ENCODE measurements around the gene SPARCL1. TPM values are rescaled to one million over a fixed set of nuclear protein-coding genes. Genes with fewer than 3 reads are reported as not detected.
"Not testable (repeated sequence)": the region's sequence is repeated elsewhere in the genome, so short reads cannot be mapped to it uniquely, and the experiment has no call there.

The SPARCL1 gene
- polyA plus RNA-seq, 6 donors from 2014 or later = 0.15 TPM; not detected in 5

DNA sequence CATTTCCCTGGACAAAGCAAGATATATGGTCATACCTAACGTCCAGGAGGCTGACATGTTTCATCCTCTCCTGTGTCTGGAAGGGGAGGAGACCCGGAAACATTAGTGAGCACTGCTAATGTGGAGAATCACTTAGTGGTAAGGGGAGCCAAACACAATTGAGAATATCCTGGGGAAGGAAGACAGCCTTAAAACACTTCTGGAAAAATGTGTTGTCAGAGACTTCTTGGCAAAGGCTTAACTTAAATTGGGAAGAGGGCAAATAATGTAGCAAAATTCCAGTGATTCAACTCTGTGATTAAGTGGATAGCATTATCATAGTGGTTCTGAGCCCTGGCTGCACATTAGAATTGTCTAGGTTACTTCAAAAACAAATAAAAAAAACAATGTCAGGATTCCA, 39.5 kb downstream of the SPARCL1 start:
- H3K27ac Mint-ChIP-seq = no peak overlapping the region
- H3K27me3 Mint-ChIP-seq = no peaks in the 10 kb centered on the region
- peaks cover 6 to 10% (median 6%) of the 10 kb centered on the region in 7 donors for H3K9me3 Mint-ChIP-seq
- ATAC-seq (ENCODE audit: low read depth in 2 of 2) (no peak), DNase-seq (no peak)
- H3K36me3 Mint-ChIP-seq = peaks cover 0 to 22% of the 10 kb centered on the region in 2 donors
- H3K4me3 Mint-ChIP-seq = no peak overlapping the region
- H3K4me1 Mint-ChIP-seq = no peaks in the 10 kb centered on the region

DNA sequence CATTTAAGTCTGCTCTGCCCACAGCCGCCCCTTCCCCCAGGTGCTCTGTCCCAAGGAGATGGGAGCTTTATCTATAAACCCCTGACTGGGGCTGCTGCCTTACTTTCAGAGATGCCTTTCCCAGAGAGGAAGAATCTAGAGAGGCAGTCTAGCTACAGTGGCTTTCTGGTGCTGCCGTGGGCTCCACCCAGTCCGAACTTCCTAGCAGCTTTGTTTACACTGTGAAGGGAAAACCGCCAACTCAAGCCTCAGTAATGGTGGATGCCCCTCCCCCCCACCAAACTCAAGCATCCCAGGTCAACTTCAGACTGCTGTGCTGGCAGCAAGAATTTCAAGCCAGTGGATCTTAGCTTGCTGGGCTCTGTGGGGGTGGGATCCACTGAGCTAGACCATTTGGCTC, 40.5 kb downstream of the SPARCL1 start:
- Mint-ChIP-seq H3K36me3 (peaks cover 0 to 15% of the 10 kb centered on the region in 2 donors), H3K9me3 (peaks cover 0 to 10% (median 7%) of the 10 kb centered on the region in 7 donors)
- H3K4me3 Mint-ChIP-seq; DNase-seq; H3K27me3 Mint-ChIP-seq; H3K4me1 Mint-ChIP-seq; ATAC-seq (ENCODE audit: low read depth in 2 of 2); H3K27ac Mint-ChIP-seq: not testable (repeated sequence)

DNA sequence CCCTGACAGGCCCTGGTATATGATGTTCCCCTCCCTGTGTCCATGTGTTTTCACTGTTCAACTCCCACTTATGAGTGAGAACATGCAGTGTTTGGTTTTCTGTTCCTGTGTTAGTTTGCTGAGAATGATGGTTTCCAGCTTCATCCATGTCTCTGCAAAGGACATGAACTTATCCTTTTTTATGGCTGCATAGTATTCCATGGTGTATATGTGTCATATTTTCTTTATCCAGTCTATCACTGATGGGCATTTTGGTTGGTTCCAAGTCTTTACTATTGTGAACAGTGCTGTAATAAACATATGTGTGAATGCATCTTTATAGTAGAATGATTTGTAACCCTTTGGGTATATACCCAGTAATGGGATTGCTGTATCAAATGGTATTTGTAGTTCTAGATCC, 45.9 kb downstream of the SPARCL1 start:
- Mint-ChIP-seq H3K9me3 (peaks cover 0 to 13% (median 9%) of the 10 kb centered on the region in 7 donors), H3K36me3 (peaks cover 0 to 12% of the 10 kb centered on the region in 2 donors)
- H3K4me3 Mint-ChIP-seq; H3K27me3 Mint-ChIP-seq; DNase-seq; ATAC-seq (ENCODE audit: low read depth in 2 of 2); H3K4me1 Mint-ChIP-seq; H3K27ac Mint-ChIP-seq: not testable (repeated sequence)

DNA sequence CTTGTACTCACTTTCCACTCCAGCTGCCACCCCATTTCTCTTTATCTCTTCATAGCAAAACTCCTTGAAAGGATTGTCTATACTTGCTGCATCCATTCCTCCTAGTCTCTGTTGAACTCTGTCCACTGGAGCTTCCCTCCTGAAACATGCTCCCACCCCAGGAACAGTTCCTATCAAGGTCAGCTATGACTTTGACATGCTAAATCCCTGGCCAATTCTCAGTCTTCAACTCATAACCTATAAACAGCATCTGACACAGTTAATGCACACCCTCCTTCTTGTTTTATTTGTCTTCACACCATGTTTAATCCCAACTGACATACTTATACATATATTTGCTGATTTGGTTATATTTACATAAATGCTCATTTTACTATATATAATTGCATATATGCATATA, 47.8 kb downstream of the SPARCL1 start:
- Mint-ChIP-seq H3K4me3 (no peak overlapping the region), H3K36me3 (no peaks in the 10 kb centered on the region)
- no peak for DNase-seq

DNA sequence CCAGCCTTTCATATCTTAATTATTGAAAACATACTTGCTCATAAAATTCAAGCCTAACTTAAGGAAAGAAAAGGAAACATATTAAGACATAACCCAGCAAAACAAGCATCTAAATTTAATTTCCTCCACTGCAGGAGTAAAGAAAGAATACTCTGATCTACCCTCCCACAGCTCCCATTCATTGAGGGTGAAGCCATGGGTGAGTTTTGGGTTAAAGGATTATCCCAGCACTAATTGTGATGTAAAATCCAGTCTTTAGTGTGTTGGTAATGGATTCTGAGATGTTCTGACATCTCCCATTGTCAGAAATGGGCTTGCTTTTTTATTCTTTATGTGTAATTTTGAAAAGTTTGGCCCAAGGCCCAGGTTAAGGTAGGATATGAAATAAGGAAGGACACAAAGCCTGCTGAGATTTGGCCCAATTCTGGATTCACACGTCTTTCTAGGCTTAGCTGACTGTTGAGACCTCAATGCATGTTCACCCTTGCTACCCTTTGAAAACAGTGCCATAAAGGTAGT, 50.4 kb downstream of the SPARCL1 start:
- Mint-ChIP-seq H3K4me1 (no peaks in the 10 kb centered on the region), H3K27me3 (no peaks in the 10 kb centered on the region), H3K4me3 (no peak overlapping the region), H3K27ac (no peak overlapping the region), H3K36me3 (no peaks in the 10 kb centered on the region), H3K9me3 (peaks cover 0 to 6% (median 4%) of the 10 kb centered on the region in 7 donors)
- ATAC-seq (ENCODE audit: low read depth in 2 of 2) (no peak), DNase-seq (no peak)

More for the DNA sequence above, 47.8 kb downstream of the SPARCL1 start:
- H3K27me3 Mint-ChIP-seq = no peaks in the 10 kb centered on the region
- ATAC-seq (ENCODE audit: low read depth in 2 of 2) = no peak
- H3K4me1 Mint-ChIP-seq = no peaks in the 10 kb centered on the region
- peaks cover 0 to 9% (median 6%) of the 10 kb centered on the region in 7 donors for H3K9me3 Mint-ChIP-seq
- H3K27ac Mint-ChIP-seq = no peak overlapping the region

DNA sequence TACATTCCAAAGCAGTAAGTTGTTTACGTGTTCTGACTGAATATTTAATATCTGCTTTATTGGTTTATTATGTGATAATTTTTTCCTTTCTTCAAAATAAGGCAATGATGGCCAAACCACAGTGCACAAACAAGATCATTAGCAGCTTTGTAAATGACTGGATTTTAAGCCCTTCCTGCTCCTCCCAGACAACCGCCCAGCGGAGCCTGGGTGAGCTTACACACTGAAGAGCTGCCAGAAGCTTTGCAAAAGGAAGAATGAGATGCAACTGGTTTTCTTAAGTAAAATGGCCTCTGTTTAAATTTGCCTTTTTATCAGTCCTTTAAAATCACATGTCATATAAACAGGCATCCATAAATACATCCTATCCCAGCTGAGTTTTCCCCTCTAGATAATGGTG, 52.2 kb downstream of the SPARCL1 start:
- no peak for ATAC-seq (ENCODE audit: low read depth in 2 of 2)
- Mint-ChIP-seq H3K4me1 (no peaks in the 10 kb centered on the region), H3K27me3 (no peaks in the 10 kb centered on the region), H3K36me3 (no peaks in the 10 kb centered on the region), H3K27ac (no peak overlapping the region), H3K9me3 (no peaks in the 10 kb centered on the region), H3K4me3 (no peak overlapping the region)
- DNase-seq = no peak

DNA sequence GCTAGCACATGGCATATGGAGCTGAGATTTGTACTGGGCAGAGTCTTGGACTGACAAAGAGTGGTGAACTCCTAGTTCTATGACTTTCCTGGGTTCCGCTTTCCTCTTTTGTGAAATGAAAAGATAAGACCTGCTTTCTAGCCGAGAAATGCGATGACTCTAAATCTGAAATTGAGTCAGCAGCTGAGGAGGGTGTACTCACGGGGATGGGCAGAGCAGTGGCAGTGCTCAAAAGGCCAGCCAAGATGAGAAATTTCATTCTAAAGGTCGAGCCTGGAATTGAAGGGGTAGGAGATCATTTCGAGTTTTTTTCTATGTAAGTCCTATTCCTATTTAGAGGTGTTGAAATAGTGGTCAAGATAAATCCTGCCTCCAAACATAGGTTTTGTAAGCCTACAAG, 59.8 kb downstream of the SPARCL1 start:
- Mint-ChIP-seq H3K27ac (peak overlapping the region in 1 of 6 donors; percentile 11), H3K27me3 (no peaks in the 10 kb centered on the region), H3K4me3 (no peak overlapping the region), H3K36me3 (no peaks in the 10 kb centered on the region), H3K9me3 (no peaks in the 10 kb centered on the region), H3K4me1 (no peaks in the 10 kb centered on the region)
- DNase-seq = no peak
- no peak for ATAC-seq (ENCODE audit: low read depth in 2 of 2)

DNA sequence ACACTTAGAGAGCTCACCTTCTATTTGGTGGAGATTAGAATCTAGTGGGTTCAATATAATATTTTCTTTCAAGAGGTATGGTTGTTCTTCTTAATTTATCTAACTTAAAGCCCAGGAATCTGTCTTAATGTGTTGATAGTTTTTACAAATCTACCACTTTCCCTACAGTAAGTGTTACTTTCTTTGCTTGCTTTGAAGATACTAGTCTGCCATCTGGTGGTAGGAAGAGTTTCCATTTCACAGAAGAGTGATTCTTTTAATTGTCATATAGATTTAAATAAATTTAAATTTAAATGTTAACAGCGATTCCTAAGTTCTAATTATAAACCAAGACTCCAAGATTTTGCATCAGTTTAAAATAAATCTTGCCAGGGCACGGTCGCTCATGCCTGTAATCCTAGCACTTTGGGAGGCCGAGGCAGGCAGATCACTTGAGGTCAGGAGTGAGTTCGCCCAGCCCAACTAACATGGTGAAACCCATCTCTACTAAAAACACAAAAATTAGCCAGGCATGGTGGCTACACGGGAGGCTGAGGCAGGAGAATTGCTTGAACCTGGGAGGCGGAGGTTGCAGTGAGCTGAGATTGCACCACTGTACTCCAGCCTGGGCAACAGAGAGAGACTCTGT, 63.3 kb downstream of the SPARCL1 start:
- no peak overlapping the region for H3K4me3 Mint-ChIP-seq
- peak; percentile 32 for DNase-seq
- H3K36me3 Mint-ChIP-seq = no peaks in the 10 kb centered on the region
- peak in 1 of 2 donors; percentile 61 for ATAC-seq (ENCODE audit: low read depth in 2 of 2)
- H3K4me1 Mint-ChIP-seq = no peaks in the 10 kb centered on the region
- H3K27me3 Mint-ChIP-seq = no peaks in the 10 kb centered on the region
- H3K9me3 Mint-ChIP-seq = no peaks in the 10 kb centered on the region
- H3K27ac Mint-ChIP-seq = peak overlapping the region in 1 of 6 donors; percentile 58

DNA sequence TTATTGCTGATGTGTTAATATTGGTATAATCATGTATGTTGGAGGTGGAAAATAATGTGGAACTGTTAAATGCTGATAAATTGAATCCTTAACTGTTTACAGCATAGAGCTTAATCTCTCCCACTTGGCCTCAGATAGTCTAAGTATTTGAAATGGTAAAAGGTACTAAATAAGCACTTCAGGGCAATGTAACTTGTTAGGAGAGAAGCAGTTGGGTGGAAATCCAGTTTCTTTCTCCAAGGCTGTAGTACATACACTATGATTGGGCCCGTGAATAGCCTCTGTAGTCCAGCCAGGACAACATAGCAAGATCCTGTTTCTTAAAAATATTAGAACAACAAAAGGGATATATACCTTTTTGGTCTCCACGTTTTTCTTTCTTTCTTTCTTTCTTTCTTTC, 67.1 kb downstream of the SPARCL1 start:
- ATAC-seq (ENCODE audit: low read depth in 2 of 2) = no peak
- DNase-seq = no peak
- Mint-ChIP-seq H3K27ac (no peak overlapping the region), H3K36me3 (peaks cover 8 to 10% of the 10 kb centered on the region in 2 donors), H3K4me1 (no peaks in the 10 kb centered on the region), H3K4me3 (no peak overlapping the region), H3K9me3 (peaks cover 0 to 6% (median 3%) of the 10 kb centered on the region in 7 donors), H3K27me3 (no peaks in the 10 kb centered on the region)

DNA sequence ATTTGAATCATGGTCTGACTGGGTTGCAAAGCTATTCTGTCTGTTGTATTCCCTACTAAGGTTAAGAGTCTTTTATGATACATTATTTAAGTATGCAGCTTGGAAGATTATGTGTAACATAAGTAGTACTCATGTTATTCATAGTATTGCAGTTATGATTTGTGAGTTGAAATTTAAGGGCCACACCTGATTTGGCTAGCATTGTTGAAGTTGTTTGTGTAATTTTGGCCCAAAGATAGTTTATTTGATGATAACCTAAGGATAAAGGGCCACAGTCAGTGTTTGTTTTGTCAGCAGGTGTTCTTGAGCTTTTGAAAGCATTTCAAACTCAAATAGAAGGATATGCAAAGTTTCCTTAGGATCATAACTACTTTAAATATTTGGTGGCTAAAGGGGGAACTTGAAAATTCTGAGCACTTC, 67.9 kb downstream of the SPARCL1 start:
- ATAC-seq (ENCODE audit: low read depth in 2 of 2) (no peak), DNase-seq (no peak)
- Mint-ChIP-seq H3K27me3 (no peaks in the 10 kb centered on the region), H3K36me3 (peaks cover 8 to 10% of the 10 kb centered on the region in 2 donors), H3K9me3 (peaks cover 0 to 6% (median 3%) of the 10 kb centered on the region in 7 donors), H3K4me3 (no peak overlapping the region), H3K4me1 (no peaks in the 10 kb centered on the region), H3K27ac (no peak overlapping the region)

DNA sequence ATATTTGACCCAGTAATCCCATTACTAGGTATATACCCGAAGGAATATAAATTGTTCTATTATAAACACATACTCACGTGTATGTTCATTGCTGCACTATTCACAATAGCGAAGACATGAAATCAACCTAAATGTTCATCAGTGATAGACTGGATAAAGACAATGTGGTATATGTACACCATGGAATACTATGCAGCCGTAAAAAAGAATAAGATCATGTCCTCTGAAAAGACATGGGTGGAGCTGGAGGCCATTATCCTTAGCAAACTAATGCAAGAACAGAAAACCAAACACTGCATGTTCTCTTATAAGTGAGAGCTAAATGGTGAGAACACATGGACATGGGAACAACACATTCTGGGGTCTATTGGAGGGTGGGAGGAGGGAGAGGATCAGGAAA, 70.3 kb downstream of the SPARCL1 start:
- no peaks in the 10 kb centered on the region for H3K27me3 Mint-ChIP-seq
- H3K4me3 Mint-ChIP-seq = no peak overlapping the region
- H3K36me3 Mint-ChIP-seq = peaks cover 8 to 10% of the 10 kb centered on the region in 2 donors
- no peaks in the 10 kb centered on the region for H3K4me1 Mint-ChIP-seq
- H3K9me3 Mint-ChIP-seq = peaks cover 0 to 6% (median 3%) of the 10 kb centered on the region in 7 donors
- H3K27ac Mint-ChIP-seq = no peak overlapping the region
- no peak for ATAC-seq (ENCODE audit: low read depth in 2 of 2)
- no peak for DNase-seq

DNA sequence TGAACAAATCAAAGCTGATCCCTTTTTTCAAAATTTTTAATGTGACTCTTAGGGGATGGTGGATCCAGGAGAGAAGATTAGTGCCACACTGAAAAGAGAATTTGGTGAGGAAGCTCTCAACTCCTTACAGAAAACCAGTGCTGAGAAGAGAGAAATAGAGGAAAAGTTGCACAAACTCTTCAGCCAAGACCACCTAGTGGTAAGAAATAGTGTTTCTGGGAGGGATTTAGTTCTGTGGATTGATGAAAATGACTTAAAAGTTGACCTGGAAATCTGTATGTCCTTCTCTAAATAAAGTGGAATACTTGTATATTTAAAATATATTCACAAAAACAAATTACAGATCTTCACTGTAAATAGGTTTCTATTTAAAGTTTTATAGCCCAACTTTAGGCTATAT, 77.6 kb downstream of the SPARCL1 start:
- Mint-ChIP-seq H3K4me1 (peaks cover 0 to 2% (median 0%) of the 10 kb centered on the region in 3 donors), H3K27me3 (no peaks in the 10 kb centered on the region), H3K4me3 (no peak overlapping the region), H3K36me3 (peaks cover 9 to 15% of the 10 kb centered on the region in 2 donors), H3K27ac (no peak overlapping the region), H3K9me3 (no peaks in the 10 kb centered on the region)
- no peak for ATAC-seq (ENCODE audit: low read depth in 2 of 2)
- no peak for DNase-seq

DNA sequence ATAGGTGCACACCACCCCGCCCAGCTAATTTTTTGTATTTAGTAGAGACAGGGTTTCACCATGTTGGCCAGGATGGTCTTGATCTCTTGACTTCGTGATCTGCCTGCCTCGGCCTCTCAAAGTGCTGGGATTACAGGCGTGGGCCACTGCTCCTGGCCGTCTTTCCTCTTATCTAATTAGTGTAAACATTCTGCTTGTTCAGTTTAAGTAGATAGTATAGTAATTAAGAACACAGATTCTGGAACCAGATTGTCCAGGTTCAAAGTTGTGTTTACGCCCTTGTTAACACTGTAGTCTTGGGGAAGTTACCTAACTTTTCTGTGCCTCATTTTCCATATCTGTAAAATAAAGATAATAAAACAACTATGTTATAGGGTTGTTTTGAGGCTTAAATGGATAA, 82.8 kb downstream of the SPARCL1 start:
- H3K9me3 Mint-ChIP-seq; ATAC-seq (ENCODE audit: low read depth in 2 of 2); DNase-seq; H3K27me3 Mint-ChIP-seq; H3K4me1 Mint-ChIP-seq; H3K27ac Mint-ChIP-seq; H3K4me3 Mint-ChIP-seq: not testable (repeated sequence)
- H3K36me3 Mint-ChIP-seq = peaks cover 7 to 28% of the 10 kb centered on the region in 2 donors

DNA sequence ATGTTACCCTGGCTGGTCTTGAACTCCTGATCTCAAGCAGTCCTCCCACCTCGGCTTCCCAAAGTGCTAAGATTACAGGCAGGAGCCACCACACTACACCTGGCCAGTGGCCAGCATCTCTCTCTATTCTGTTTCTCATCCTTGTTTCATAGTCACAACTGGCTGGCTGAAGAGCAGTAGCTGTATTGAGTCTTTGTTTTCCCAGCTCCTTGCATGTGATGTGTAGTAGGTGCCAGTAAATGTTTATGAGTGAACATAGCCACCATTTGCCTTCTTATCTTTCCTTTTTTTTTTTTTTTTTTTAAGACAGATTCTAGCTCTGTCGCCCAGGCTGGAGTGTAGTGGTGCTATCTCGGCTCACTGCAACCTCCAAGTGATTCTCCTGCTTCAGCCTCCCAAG, 83.2 kb downstream of the SPARCL1 start:
- ATAC-seq (ENCODE audit: low read depth in 2 of 2) = no peak
- Mint-ChIP-seq H3K27me3 (no peaks in the 10 kb centered on the region), H3K4me1 (peaks cover 0 to 2% (median 0%) of the 10 kb centered on the region in 3 donors), H3K4me3 (no peak overlapping the region), H3K36me3 (peaks cover 3 to 25% of the 10 kb centered on the region in 2 donors), H3K27ac (no peak overlapping the region), H3K9me3 (no peaks in the 10 kb centered on the region)
- DNase-seq = no peak

Measured in naive B cell (primary cell).